Activated T-helper 1 cell treated with anti-CD3 and anti-CD28 coated beads, Interleukin-12 subunit alpha, Interleukin-12 subunit beta, Interleukin-2, Interleukin-4 antibody, amounts not matched to agents 30 ng/mL and 10 ng/mL and 1 ng/mL, durations not matched to agents 14 hours and 24 hours and 36 hours (primary cell): ENCODE measurements around the gene DIP2B. TPM values are rescaled to one million over a fixed set of nuclear protein-coding genes. Genes with fewer than 3 reads are reported as not detected.

ENCODE experiments used
- DNase-seq: peaks from one replicate; pipeline ENCODE4 v3.0.0; 2021; ENCODE audit warnings: low spot score
- H3K27ac Mint-ChIP-seq: one replicate; pipeline ENCODE4 v1.8.0; 2021; ENCODE audit warnings: mild to moderate bottlenecking, mixed read lengths
- H3K27me3 Mint-ChIP-seq: one replicate; pipeline ENCODE4 v1.8.0; 2022; ENCODE audit warnings: mild to moderate bottlenecking, moderate library complexity, mixed read lengths; ENCODE audit not compliant: insufficient read depth
- H3K36me3 Mint-ChIP-seq: one replicate; pipeline ENCODE4 v1.8.0; 2021; ENCODE audit warnings: low read depth, mixed read lengths
- H3K4me1 Mint-ChIP-seq: one replicate; pipeline ENCODE4 v1.8.0; 2021; ENCODE audit warnings: low read depth, mixed read lengths
- H3K4me3 Mint-ChIP-seq: one replicate; pipeline ENCODE4 v1.8.0; 2021; ENCODE audit warnings: mild to moderate bottlenecking, moderate library complexity, mixed read lengths
- H3K9me3 Mint-ChIP-seq: one replicate; pipeline ENCODE4 v1.8.0; 2021; ENCODE audit warnings: mixed read lengths
- intact Hi-C: fragments of 100-400 bp; cut with micrococcal nuclease; formaldehyde crosslinking; loops from one replicate; pipeline ENCODE4 v1.15.1; 2024
- total RNA-seq: library from RNA; stranded (reverse); gene quantifications from 2 replicates; pipeline ENCODE4 v1.2.3, GENCODE V29; 2022

The DIP2B gene
- total RNA-seq, 1 donor from 2014 or later, result 27.6 TPM

- H3K27me3 Mint-ChIP-seq, result peaks cover 2% of the 10 kb centered on the region
- intact Hi-C loops, result loop anchor here (5.0 kb wide), 1 partner anchor 838 kb away; no protein-coding TSS in a partner anchor
- peaks cover 38% of the 10 kb centered on the region for H3K4me1 Mint-ChIP-seq
- H3K36me3 Mint-ChIP-seq, result peaks cover 30% of the 10 kb centered on the region
- H3K27ac Mint-ChIP-seq, result peak overlapping the region; percentile 49
- H3K9me3 Mint-ChIP-seq, result no peaks in the 10 kb centered on the region
- no peak overlapping the region for H3K4me3 Mint-ChIP-seq
- DNase-seq, result no peak
These were observed 19.8 kb downstream of the DIP2B start for GRCh38 chr12:50524621-50525020.

GRCh38 chr12:50525422-50525821 lies 20.6 kb downstream of the DIP2B start:
- peaks cover 28% of the 10 kb centered on the region for H3K36me3 Mint-ChIP-seq
- H3K9me3 Mint-ChIP-seq, result no peaks in the 10 kb centered on the region
- peaks cover 2% of the 10 kb centered on the region for H3K27me3 Mint-ChIP-seq
- intact Hi-C loops, result loop anchor here (5.0 kb wide), 1 partner anchor 837 kb away; no protein-coding TSS in a partner anchor
- peaks cover 38% of the 10 kb centered on the region for H3K4me1 Mint-ChIP-seq
- no peak for DNase-seq
- H3K4me3 Mint-ChIP-seq, result no peak overlapping the region
- no peak overlapping the region for H3K27ac Mint-ChIP-seq

GRCh38 chr12:50527359-50527726 lies 22.6 kb downstream of the DIP2B start:
- intact Hi-C loops, result loop anchor here (5.0 kb wide), 1 partner anchor 835 kb away; no protein-coding TSS in a partner anchor
- DNase-seq, result no peak
- Mint-ChIP-seq H3K36me3 (peaks cover 27% of the 10 kb centered on the region), H3K9me3 (no peaks in the 10 kb centered on the region), H3K27ac (no peak overlapping the region), H3K27me3 (peaks cover 2% of the 10 kb centered on the region), H3K4me1 (peaks cover 38% of the 10 kb centered on the region), H3K4me3 (no peak overlapping the region)

- intact Hi-C loops, result loop anchor here (5.0 kb wide), 1 partner anchor 834 kb away; no protein-coding TSS in a partner anchor
- Mint-ChIP-seq H3K27me3 (peaks cover 2% of the 10 kb centered on the region), H3K36me3 (peaks cover 23% of the 10 kb centered on the region), H3K4me1 (peaks cover 37% of the 10 kb centered on the region), H3K9me3 (no peaks in the 10 kb centered on the region), H3K4me3 (peak overlapping the region; percentile 4), H3K27ac (peak overlapping the region; percentile 56)
- no peak for DNase-seq
These were observed 24.0 kb downstream of the DIP2B start for GRCh38 chr12:50528800-50529199.

GRCh38 chr12:50529345-50529744 lies 24.6 kb downstream of the DIP2B start:
- intact Hi-C loops, result loop anchor here (5.0 kb wide), 1 partner anchor 833 kb away; no protein-coding TSS in a partner anchor
- no peak for DNase-seq
- Mint-ChIP-seq H3K36me3 (peaks cover 17% of the 10 kb centered on the region), H3K4me3 (no peak overlapping the region), H3K9me3 (no peaks in the 10 kb centered on the region), H3K27ac (peak overlapping the region; percentile 2), H3K27me3 (peaks cover under 1% of the 10 kb centered on the region), H3K4me1 (peaks cover 31% of the 10 kb centered on the region)

GRCh38 chr12:50530532-50530931 lies 25.7 kb downstream of the DIP2B start:
- no peak for DNase-seq
- Mint-ChIP-seq H3K27me3 (no peaks in the 10 kb centered on the region), H3K4me1 (peaks cover 23% of the 10 kb centered on the region), H3K27ac (no peak overlapping the region), H3K36me3 (peaks cover 15% of the 10 kb centered on the region), H3K4me3 (no peak overlapping the region), H3K9me3 (no peaks in the 10 kb centered on the region)
- intact Hi-C loops, result loop anchor here (5.0 to 10.0 kb wide), 2 partner anchors 92 to 286 kb away; no protein-coding TSS in a partner anchor

- Mint-ChIP-seq H3K36me3 (peaks cover 15% of the 10 kb centered on the region), H3K4me3 (no peak overlapping the region), H3K9me3 (no peaks in the 10 kb centered on the region), H3K27me3 (no peaks in the 10 kb centered on the region), H3K4me1 (peaks cover 27% of the 10 kb centered on the region), H3K27ac (no peak overlapping the region)
- intact Hi-C loops, result loop anchor here (1.0 to 10.0 kb wide), 4 partner anchors 9 to 288 kb away; no protein-coding TSS in a partner anchor
- DNase-seq, result no peak
These were observed 28.4 kb downstream of the DIP2B start for GRCh38 chr12:50533203-50533584.

GRCh38 chr12:50533971-50534370 lies 29.2 kb downstream of the DIP2B start:
- no peak overlapping the region for H3K4me3 Mint-ChIP-seq
- H3K9me3 Mint-ChIP-seq, result no peaks in the 10 kb centered on the region
- H3K27me3 Mint-ChIP-seq, result no peaks in the 10 kb centered on the region
- peaks cover 20% of the 10 kb centered on the region for H3K4me1 Mint-ChIP-seq
- DNase-seq, result no peak
- intact Hi-C loops, result loop anchor here (1.0 to 10.0 kb wide), 4 partner anchors 8 to 289 kb away; no protein-coding TSS in a partner anchor
- H3K27ac Mint-ChIP-seq, result peak overlapping the region; percentile 11
- peaks cover 12% of the 10 kb centered on the region for H3K36me3 Mint-ChIP-seq

- Mint-ChIP-seq H3K4me1 (peaks cover 14% of the 10 kb centered on the region), H3K9me3 (no peaks in the 10 kb centered on the region), H3K4me3 (no peak overlapping the region), H3K27me3 (no peaks in the 10 kb centered on the region), H3K27ac (peak overlapping the region; percentile 46), H3K36me3 (peaks cover 12% of the 10 kb centered on the region)
- DNase-seq, result no peak
- intact Hi-C loops, result loop anchor here (10.0 kb wide), 1 partner anchor 292 kb away; no protein-coding TSS in a partner anchor
These were observed 32.2 kb downstream of the DIP2B start for GRCh38 chr12:50536831-50537537.

- peaks cover 17% of the 10 kb centered on the region for H3K4me1 Mint-ChIP-seq
- peaks cover 12% of the 10 kb centered on the region for H3K36me3 Mint-ChIP-seq
- H3K27me3 Mint-ChIP-seq, result no peaks in the 10 kb centered on the region
- no peak overlapping the region for H3K4me3 Mint-ChIP-seq
- intact Hi-C loops, result loop anchor here (10.0 kb wide), 1 partner anchor 293 kb away; no protein-coding TSS in a partner anchor
- H3K27ac Mint-ChIP-seq, result peak overlapping the region; percentile 46
- H3K9me3 Mint-ChIP-seq, result no peaks in the 10 kb centered on the region
- no peak for DNase-seq
These were observed 32.7 kb downstream of the DIP2B start for GRCh38 chr12:50537538-50537919.

GRCh38 chr12:50538182-50538581 lies 33.4 kb downstream of the DIP2B start:
- Mint-ChIP-seq H3K4me3 (no peak overlapping the region), H3K9me3 (no peaks in the 10 kb centered on the region), H3K27ac (no peak overlapping the region), H3K36me3 (peaks cover 12% of the 10 kb centered on the region), H3K4me1 (peaks cover 23% of the 10 kb centered on the region), H3K27me3 (no peaks in the 10 kb centered on the region)
- no peak for DNase-seq
- intact Hi-C loops, result loop anchor here (10.0 kb wide), 1 partner anchor 293 kb away; no protein-coding TSS in a partner anchor

- Mint-ChIP-seq H3K4me3 (no peak overlapping the region), H3K27ac (no peak overlapping the region), H3K36me3 (peaks cover 13% of the 10 kb centered on the region), H3K4me1 (peaks cover 28% of the 10 kb centered on the region), H3K27me3 (no peaks in the 10 kb centered on the region), H3K9me3 (no peaks in the 10 kb centered on the region)
- DNase-seq, result no peak
- intact Hi-C loops, result no loop called here
These were observed 36.4 kb downstream of the DIP2B start for GRCh38 chr12:50541139-50541538.

GRCh38 chr12:50542448-50542847 lies 37.7 kb downstream of the DIP2B start:
- H3K36me3 Mint-ChIP-seq, result peaks cover 9% of the 10 kb centered on the region
- intact Hi-C loops, result loop anchor here (1.0 kb wide), 5 partner anchors 9 to 78 kb away; no protein-coding TSS in a partner anchor

More at GRCh38 chr12:50542448-50542847, 37.7 kb downstream of the DIP2B start:
- Mint-ChIP-seq H3K4me3 (no peak overlapping the region), H3K27me3 (no peaks in the 10 kb centered on the region), H3K27ac (peak overlapping the region; percentile 84), H3K4me1 (peaks cover 28% of the 10 kb centered on the region), H3K9me3 (no peaks in the 10 kb centered on the region)
- DNase-seq, result no peak
